Heart left ventricle (tissue), 16 donors: ENCODE measurements around the gene LZTS2. TPM values are rescaled to one million over a fixed set of nuclear protein-coding genes. Genes with fewer than 3 reads are reported as not detected.
A peak's percentile ranks its signal among the peaks of the same experiment; 100 is the strongest.

ENCODE experiments used
- ATAC-seq, 4 donors: fragments of 200-7000 bp; cut with Tn5 transposase; one replicate each; pipeline ENCODE4 v1.9.1; 2020 to 2022; ENCODE audit warnings: moderate library complexity in 4 of 4, mild to moderate bottlenecking in 3 of 4, moderate number of reproducible peaks in 1 of 4
- DNase-seq, 5 donors: peaks; one replicate each; pipeline ENCODE4 v3.0.0-alpha.2; 2020
- H3K27ac ChIP-seq, 12 donors: fragments of 200-600 bp; sonication (generic) in 4 of 12; one replicate each; pipeline versions ENCODE4 v1.5.0 to v1.8.0; 2016 to 2022; ENCODE audit warnings: mild to moderate bottlenecking in 2 of 12
- H3K27me3 ChIP-seq, 9 donors: fragments of 200-600 bp; sonication (generic) in 2 of 9; one replicate each; pipeline versions ENCODE4 v1.5.1 to v1.8.0; 2016 to 2022; ENCODE audit warnings: mild to moderate bottlenecking in 3 of 9
- H3K36me3 ChIP-seq, 9 donors: fragments of 200-600 bp; sonication (generic) in 2 of 9; one replicate each; pipeline versions ENCODE4 v1.5.0 to v1.8.0; 2018 to 2022; ENCODE audit warnings: mild to moderate bottlenecking in 2 of 9
- H3K4me1 ChIP-seq, 12 donors: fragments of 200-600 bp; sonication (generic) in 4 of 12; one replicate each; pipeline versions ENCODE4 v1.5.0 to v1.8.0; 2016 to 2022; ENCODE audit warnings: mild to moderate bottlenecking in 3 of 12
- H3K4me3 ChIP-seq, 12 donors: fragments of 200-600 bp; sonication (generic) in 4 of 12; one replicate each; pipeline versions ENCODE4 v1.5.0 to v1.8.0; 2017 to 2022; ENCODE audit warnings: mild to moderate bottlenecking in 9 of 12, moderate library complexity in 4 of 12
- H3K9me3 ChIP-seq, 12 donors: fragments of 200-600 bp; sonication (generic) in 4 of 12; one replicate each; pipeline versions ENCODE4 v1.5.0 to v1.8.0; 2016 to 2022; ENCODE audit warnings: mild to moderate bottlenecking in 1 of 12
- POLR2A ChIP-seq, 2 donors: fragments of 450-650 bp; IDR thresholded peaks; one replicate each; pipeline ENCODE4 v1.6.1; 2017; ENCODE audit warnings: antibody characterized with exemption in 2 of 2, mild to moderate bottlenecking in 2 of 2, moderate library complexity in 2 of 2
- WGBS, 4 donors: extraction: QIAGEN DNeasy Blood & Tissue Kit in 2 of 4; methylation state at CpG; one replicate each; pipeline versions ENCODE4 v1.1.5 to v1.1.7; 2013 to 2018; 5-methylcytosine and 5-hydroxymethylcytosine counted together
- intact Hi-C, 10 donors: fragments of 100-400 bp; cut with DNase I; formaldehyde crosslinking; loops; one replicate each; pipeline versions ENCODE4 v1.11.1 to v1.14.2; 2022
- polyA plus RNA-seq, 2 donors: library from polyadenylated mRNA; stranded (reverse); fragments of 200-250 nt; gene quantifications; one replicate each; pipeline ENCODE4 v1.2.3, GENCODE V29; 2013
- total RNA-seq, 9 donors: library from RNA; depleted of rRNA in 2 of 9; stranded (reverse); fragments of >200 nt in 2 of 9; fragmentation: NEBNext Ultra II Directional in 3 of 9; extraction: Animal tissue kit (Norgen Biotek cat#: 25700) in 3 of 9; gene quantifications; one replicate each; pipeline versions ENCODE4 v1.1.0 to v1.2.4, GENCODE V29; 2016 to 2023
- TF ChIP-seq, protein P1 (sequence below), 12 donors: fragments of 200-600 bp; sonication (generic) in 4 of 12; IDR thresholded peaks; one replicate each; pipeline versions ENCODE4 v1.5.0 to v1.8.0; 2018 to 2022; ENCODE audit warnings: antibody characterized with exemption in 12 of 12, mild to moderate bottlenecking in 5 of 12
- donor health status: ischemic (EF 13 %, LVEDD 7.1; RV severe dilation, severe dysfunction).
- donor health status: healthy with polysubstance abuse.
- donor health status: DM: no; HTN: yes; CAD: no.
- donor health status: DM: no; HTN: no; CAD: no.
- donor health status: ischemic (EF 25% LVEDD 6.9; RV normal size, moderate dysfunction).
- donor health status: ischemic (EF 25% LVEDD 5.7; RV mildly dilated, moderate dysfunction).
- donor health status: healthy.
- donor health status: DM: yes; HTN: yes; CAD: no.
- donor health status: ischemic (EF 35%, LVEDD 5.7; RV mildly dilated, moderate dysfunction).
- donor health status: nonischemic (EF 11% LVEDD 7.7; RV severe dilation, severe dysfunction).
- donor health status: DM: yes; HTN: yes; CAD: no.
- donor health status: PGD.
- donor health status: ischemic (EF 29% LVEDD 5.4; RV normal size, mild dysfunction).
- donor health status: nonischemic (EF 23%, LVEDD 6.1; RV moderate dilation, normal function).

LZTS2 gene
- total and polyA plus RNA-seq, 11 donors, result 33.7 to 93.0 (median 40.9) TPM

- TF ChIP-seq, protein P1, sequence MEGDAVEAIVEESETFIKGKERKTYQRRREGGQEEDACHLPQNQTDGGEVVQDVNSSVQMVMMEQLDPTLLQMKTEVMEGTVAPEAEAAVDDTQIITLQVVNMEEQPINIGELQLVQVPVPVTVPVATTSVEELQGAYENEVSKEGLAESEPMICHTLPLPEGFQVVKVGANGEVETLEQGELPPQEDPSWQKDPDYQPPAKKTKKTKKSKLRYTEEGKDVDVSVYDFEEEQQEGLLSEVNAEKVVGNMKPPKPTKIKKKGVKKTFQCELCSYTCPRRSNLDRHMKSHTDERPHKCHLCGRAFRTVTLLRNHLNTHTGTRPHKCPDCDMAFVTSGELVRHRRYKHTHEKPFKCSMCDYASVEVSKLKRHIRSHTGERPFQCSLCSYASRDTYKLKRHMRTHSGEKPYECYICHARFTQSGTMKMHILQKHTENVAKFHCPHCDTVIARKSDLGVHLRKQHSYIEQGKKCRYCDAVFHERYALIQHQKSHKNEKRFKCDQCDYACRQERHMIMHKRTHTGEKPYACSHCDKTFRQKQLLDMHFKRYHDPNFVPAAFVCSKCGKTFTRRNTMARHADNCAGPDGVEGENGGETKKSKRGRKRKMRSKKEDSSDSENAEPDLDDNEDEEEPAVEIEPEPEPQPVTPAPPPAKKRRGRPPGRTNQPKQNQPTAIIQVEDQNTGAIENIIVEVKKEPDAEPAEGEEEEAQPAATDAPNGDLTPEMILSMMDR (IDR thresholded peaks at IDR 0.05), result no peak
- TF ChIP-seq POLR2A (IDR thresholded peaks at IDR 0.05), result no peak
- intact Hi-C loops, result loop anchor here in 2 of 10 donors (5.0 kb wide), 2 partner anchors 38 to 43 kb away; partner anchors contain the start of genes PDZD7 (in 1 of the 2) and SFXN3 (in 1 of the 2)
- Histone ChIP-seq H3K36me3 (peaks cover 0 to 55% (median 37%) of the 10 kb centered on the region in 9 donors), H3K9me3 (no peaks in the 10 kb centered on the region), H3K4me1 (peaks cover 0 to 31% (median 23%) of the 10 kb centered on the region in 12 donors), H3K27me3 (no peaks in the 10 kb centered on the region), H3K4me3 (no peak overlapping the region), H3K27ac (no peak overlapping the region)
- no peak for DNase-seq
- ATAC-seq, result no peak
- WGBS, 4 donors, result 85 to 93% (median 90%) methylated on average over 21 of the region's 21 CpGs
These were observed 10.5 kb upstream of the LZTS2 start for GRCh38 chr10:100989088-100989487.

GRCh38 chr10:100993986-100994708 lies 5.5 kb upstream of the LZTS2 start:
- no peak for ATAC-seq
- intact Hi-C loops, result loop anchor here in 7 of 10 donors (1.0 to 10.0 kb wide), 4 partner anchors 19 to 71 kb away; partner anchors contain the start of gene KAZALD1 (in 1 of the 7)
- H3K4me1 ChIP-seq, result peaks cover 0 to 28% (median 14%) of the 10 kb centered on the region in 12 donors
- H3K9me3 ChIP-seq, result no peaks in the 10 kb centered on the region
- no peak overlapping the region for H3K4me3 ChIP-seq
- TF ChIP-seq, protein P1 (IDR thresholded peaks at IDR 0.05), result peak; percentile 43 to 87 (median 68)
- no peak for TF ChIP-seq POLR2A (IDR thresholded peaks at IDR 0.05)
- H3K27ac ChIP-seq, result no peak overlapping the region
- H3K36me3 ChIP-seq, result peaks cover 0 to 46% (median 32%) of the 10 kb centered on the region in 9 donors
- no peak for DNase-seq
- H3K27me3 ChIP-seq, result no peaks in the 10 kb centered on the region
- WGBS, 4 donors, result 55 to 59% (median 56%) methylated on average over 10 of the region's 10 CpGs

GRCh38 chr10:100995181-100995580 lies 4.4 kb upstream of the LZTS2 start:
- ATAC-seq, result no peak
- H3K9me3 ChIP-seq, result no peaks in the 10 kb centered on the region
- 46 to 80% (median 69%) methylated on average over 6 of the region's 6 CpGs for WGBS, 4 donors
- no peak for TF ChIP-seq POLR2A (IDR thresholded peaks at IDR 0.05)
- TF ChIP-seq, protein P1 (IDR thresholded peaks at IDR 0.05), result no peak
- H3K4me3 ChIP-seq, result no peak overlapping the region
- H3K4me1 ChIP-seq, result peaks cover 0 to 30% (median 13%) of the 10 kb centered on the region in 12 donors
- H3K27me3 ChIP-seq, result no peaks in the 10 kb centered on the region
- peaks cover 0 to 36% (median 25%) of the 10 kb centered on the region in 9 donors for H3K36me3 ChIP-seq
- intact Hi-C loops, result loop anchor here in 5 of 10 donors (1.0 to 10.0 kb wide), 6 partner anchors 18 to 72 kb away; partner anchors contain the start of genes KAZALD1 (in 3 of the 5), PDZD7 (in 1 of the 5) and SFXN3 (in 1 of the 5)
- DNase-seq, result no peak
- no peak overlapping the region for H3K27ac ChIP-seq
